Skeletal muscle cell (primary cell): ENCODE data around the gene CAT.

Experiments used
- DNase-seq: peaks from one replicate; pipeline ENCODE4 v3.0.0-alpha.2; 2010; ENCODE audit warnings: low read depth
- H3K4me3 ChIP-seq: 2 replicates; pipeline ENCODE4 v1.5.1; 2011; ENCODE audit warnings: low read depth, mild to moderate bottlenecking, control low read depth, low read length, moderate library complexity

CAT gene

DNA sequence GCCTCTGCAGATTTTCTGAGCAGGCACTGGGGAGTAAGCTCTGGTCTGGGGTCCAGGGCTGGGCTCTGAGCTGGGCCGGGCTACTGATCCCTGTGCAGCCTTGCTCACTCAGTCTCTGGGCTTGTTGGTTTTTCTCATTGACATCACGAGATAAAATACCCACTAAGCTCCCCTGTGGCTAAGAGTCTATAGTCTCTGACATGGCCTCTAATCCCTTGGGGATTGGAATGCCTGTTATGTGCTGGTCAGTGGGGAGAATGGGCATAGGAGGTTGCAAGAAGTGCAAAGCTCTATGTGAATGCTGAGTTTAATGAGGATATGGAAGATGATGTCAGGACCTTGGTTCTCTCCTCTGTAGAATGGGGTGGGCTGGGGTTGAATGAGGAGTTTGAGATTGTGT lies 51.6 kb downstream of the CAT start:
- DNase-seq = no peak
- H3K4me3 ChIP-seq = no peak overlapping the region

DNA sequence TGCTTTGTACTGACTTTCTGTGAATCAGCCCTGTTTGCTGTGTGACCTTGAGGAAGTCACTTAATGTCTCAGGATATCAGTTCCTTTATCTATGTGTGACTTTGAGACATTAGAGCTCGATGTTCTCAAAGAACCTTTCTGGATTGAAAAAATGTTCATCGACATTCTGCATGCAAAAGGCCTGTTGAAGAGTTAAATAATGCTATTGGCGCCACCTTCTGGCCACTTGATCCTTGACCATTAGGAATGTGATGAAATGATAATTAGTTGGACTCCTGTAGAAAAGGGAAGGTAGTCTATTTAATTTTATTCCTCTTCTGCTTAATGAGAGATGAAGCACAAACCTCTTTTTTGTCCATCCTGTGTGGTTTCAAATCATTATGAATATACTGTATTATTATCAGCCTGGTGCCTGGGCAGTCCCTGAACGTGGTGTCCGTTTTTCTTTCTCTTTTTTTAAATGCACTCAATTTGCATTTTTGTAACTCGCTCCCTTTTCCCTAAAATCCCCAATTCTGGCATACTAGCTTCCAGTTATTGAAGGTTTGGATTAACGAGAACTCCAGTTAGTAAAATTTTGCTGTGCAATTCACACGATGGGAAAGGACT lies 54.2 kb downstream of the CAT start:
- no peak for DNase-seq
- no peak overlapping the region for H3K4me3 ChIP-seq

DNA sequence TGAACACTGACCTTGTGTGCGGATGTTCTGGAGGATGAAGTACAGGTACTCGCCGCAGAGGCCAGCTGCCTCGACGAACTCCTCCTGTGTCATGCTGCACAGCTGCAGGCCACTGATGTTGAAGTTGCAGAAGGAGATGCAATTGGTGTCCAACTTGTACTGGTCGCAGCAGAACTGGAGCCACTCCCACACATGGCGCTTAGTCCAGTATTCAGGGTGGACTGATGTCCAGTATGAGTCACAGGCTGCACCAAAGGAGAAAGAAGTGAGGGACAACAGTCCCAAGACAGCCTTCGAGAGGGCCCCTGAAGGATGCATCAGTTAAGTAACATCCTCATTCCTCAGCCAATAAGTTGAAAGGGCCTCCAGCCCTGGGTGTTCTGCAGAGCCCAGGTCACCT lies 54.7 kb downstream of the CAT start:
- DNase-seq = no peak
- H3K4me3 ChIP-seq = no peak overlapping the region

DNA sequence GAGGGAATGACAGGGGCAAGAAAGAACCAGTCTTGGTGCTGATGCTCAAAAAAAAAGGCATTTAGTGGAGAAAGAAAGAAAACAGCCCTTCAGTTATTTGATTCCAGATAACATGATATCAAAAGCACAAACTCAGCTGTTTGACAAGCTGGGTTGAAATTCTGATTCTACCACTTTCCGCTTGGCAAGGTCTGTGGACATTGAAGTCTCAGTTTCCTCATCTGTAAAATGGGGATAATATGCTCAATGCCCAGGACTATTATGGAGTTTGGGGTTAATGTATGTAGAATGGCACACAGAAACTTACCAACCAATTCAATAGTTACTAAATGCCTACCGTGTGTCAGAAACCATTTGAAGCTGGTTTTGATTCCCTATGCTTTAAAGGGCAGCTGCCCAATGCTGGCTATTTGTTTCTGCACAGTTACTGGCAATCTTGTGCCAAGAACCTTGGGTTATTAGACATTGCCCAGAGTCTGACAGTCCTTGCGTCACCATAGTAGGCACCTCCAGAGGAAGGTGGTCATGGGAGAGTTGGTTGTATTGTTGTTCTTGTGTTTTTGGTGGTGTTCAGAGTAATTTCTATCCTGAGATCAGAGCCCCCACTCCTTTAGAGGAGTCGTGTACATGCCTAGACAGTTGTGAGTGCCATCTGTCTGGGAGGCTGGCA lies 55.3 kb downstream of the CAT start:
- H3K4me3 ChIP-seq = no peak overlapping the region
- DNase-seq = no peak

DNA sequence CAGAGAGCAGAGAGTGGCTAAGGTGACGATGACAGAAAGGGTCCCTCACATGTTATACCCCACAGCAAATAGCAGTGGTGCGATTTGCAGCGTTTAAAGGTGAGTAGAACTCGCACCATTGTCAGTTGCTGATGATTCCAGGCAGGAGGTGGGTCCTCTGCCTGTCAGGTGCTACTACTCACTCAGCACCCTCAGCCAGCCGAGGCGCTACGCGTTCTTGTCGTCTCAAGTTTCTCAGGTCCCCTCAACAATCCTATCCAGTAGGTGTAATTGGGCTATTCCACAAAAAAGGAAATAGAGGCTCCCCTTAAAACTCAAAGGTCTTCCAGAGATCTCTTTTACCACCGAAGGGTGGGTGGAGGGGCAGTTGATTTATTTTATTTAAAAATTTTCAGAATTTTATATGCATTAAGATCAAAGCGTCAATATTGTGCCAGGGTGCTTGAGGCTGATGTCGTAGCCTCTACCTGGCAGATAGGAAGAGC lies 56.5 kb downstream of the CAT start:
- no peak for DNase-seq
- no peak overlapping the region for H3K4me3 ChIP-seq

DNA sequence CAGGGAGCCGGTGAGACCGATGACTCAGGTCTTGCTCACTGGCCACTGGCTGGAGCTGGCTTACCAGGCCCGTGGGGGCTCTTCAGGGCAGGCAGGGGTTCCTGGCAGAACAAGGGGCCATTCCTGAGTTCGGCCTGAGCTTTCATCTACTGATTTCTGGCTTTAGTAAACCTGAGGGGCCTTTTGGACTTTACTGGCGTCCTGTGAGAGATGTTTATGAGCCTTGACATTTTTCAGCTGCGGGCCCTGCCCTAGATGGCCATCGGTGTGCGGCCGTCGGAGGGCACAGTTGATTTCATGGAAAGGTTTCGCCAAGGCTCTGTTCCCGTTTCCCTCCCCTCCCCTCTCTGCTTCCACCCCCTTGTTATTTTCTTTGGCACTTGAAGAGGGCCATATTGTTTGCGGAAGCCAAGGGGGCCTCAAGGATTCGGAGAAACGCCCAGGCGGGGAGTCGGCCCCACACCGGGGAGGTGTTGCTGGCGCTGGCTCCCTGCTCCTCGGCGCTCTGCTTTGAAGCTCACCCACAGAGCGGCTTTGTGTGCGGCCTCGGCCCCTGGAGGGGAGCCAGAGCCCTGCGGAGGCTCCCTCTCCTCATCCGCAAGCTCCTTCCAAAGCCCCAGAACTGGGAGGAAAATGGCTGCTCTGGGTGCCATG lies 57.1 kb downstream of the CAT start:
- no peak for DNase-seq
- no peak overlapping the region for H3K4me3 ChIP-seq

DNA sequence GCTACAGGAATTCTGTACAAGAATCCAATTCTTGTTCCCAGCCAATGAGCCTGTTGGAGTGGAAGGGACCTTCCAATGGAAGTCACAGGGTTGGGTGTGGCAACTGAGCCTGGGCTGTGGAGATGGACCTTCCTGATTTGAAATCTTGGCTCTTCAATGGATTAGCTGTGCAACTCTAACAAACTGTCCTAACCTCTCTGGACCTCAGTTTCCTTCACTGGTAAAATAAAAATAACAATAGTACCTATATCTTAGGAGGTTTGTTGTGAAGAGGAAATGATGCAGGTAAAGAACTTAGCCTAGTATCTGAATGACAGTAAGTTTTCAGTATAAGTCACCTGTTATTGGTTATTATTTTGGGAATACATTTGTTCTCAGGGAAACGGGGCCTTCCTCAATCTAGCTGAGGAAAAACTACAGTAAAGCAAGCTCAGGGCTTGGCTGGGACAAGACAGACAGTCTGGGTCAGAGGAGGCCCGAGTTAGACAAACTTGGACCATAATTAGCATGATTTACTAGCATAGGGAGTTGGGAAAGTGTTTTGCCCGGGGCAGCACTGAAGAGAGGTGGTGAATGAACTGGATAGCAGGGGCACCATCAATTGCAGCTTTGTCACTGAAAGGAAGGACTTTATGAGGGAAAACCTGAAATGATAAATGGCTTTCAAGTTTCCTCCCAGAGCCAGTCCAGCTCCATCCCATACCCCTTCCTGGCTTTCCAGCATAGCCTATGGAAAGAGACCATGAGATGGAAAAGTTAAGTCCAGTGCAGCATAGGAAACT lies 61.2 kb downstream of the CAT start:
- H3K4me3 ChIP-seq = no peak overlapping the region
- no peak for DNase-seq

DNA sequence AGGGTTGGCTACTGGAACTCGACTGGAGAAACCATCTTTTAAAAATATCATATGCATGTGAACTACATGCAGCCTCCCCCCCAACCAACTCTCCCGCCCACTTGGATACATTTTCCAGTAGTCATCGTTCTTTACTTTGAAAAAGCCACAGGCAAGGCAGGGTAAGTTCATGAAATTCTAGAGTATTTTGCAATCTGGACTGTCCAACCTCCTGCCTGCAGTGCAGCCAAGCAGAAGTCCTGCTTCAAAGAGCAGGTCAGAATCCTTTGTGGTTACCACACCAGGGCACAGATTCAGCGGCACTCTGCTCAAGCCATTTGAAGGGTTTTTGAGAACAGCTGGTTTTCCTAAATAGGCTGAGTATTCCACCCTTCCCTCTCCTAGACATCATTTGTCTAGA lies 62.8 kb downstream of the CAT start:
- DNase-seq = peak; percentile 65
- no peak overlapping the region for H3K4me3 ChIP-seq

DNA sequence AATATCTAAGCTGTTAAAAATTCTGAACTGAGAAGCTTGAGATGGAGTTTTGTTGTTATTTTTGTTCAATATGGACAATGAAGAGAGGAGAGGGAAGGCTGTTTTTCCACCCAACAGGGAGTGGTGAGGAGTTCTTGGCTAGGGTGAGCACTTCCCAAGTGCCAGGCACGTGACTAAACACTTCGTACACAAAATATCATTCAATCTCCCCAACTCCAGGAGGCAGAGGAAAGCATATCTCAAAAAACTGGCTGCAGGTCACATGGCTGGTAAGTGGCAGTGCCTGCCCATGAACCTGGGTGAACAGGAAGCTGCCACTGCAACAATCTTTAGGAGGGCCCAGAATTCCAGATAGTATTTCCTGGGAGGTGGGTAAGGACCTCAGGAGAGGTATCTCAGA lies 63.2 kb downstream of the CAT start:
- no peak overlapping the region for H3K4me3 ChIP-seq
- no peak for DNase-seq

DNA sequence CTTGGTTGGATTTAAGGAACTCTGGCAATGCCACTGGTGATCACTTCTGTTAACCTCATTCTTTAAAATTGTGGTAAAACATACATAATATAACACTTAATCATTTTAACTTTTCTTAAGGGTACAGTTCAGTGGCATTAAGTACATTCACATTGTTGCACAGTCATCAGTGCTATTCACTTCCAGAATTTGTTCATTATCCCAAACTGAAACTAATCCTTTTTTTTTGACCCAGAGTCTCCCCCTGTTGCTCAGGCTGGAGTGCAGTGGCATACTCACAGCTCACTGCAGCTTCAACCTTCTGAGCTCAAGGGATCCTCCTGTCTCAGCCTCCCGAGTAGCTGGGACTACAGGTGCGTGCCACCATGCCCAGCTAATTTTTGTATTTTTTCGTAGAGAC lies 64.2 kb downstream of the CAT start:
- no peak overlapping the region for H3K4me3 ChIP-seq
- no peak for DNase-seq

DNA sequence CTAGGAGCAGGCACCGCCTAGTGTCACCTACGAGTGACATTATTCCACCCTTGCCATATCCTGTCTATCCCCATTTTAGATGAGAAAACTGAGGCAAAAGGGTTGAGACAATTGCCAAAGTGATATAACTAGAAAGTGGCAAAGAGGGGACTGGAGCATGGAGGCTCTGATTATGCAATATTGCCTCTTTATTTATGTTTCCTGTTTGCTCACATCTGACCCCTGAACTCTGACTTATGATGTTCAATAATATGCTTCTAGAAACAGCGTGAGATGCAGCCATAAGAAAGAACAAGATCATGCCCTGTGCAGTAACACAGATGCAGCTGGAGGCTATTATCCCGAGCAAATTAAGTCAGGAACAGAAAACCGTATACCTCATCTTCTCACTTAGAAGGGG lies 67.1 kb downstream of the CAT start:
- H3K4me3 ChIP-seq = no peak overlapping the region
- no peak for DNase-seq

DNA sequence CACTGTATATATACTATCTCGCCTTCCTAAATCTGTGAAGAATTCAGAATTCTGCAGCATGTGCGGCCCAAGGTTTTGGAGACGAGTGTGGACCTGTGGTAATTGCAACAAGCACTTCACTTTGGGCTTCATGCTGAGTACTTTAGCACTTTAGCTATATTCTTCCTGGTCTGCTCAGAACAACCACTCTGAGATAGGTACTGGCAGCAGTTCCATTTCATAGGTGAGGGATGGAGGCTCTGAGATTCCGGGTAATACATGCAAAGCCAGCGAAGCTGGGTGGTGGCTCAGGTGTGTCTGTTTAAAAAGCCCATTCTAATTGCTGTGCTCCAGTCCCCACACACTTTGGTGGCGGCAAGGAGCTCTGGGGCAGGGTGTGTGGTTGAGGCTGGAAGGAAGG lies 68.4 kb downstream of the CAT start:
- H3K4me3 ChIP-seq = no peak overlapping the region
- no peak for DNase-seq

DNA sequence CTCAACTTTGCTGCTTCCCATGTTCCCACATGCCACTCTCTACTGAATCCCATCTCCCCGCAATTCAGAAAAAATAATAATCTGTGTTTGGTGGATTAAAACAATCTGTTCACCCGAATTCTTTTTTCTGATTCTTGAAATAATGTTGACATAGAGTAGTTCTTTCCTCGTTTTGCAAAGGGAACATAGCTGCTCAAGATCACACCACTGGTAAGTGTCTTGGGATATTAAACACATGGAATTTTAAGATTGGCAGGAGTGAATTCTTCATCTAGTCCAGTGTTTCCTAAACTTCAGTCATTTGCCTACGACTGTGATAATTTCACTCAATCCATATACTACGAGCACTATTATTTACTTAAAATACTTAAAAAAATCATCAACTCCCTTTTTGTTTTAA lies 68.9 kb downstream of the CAT start:
- H3K4me3 ChIP-seq = no peak overlapping the region
- DNase-seq = no peak

DNA sequence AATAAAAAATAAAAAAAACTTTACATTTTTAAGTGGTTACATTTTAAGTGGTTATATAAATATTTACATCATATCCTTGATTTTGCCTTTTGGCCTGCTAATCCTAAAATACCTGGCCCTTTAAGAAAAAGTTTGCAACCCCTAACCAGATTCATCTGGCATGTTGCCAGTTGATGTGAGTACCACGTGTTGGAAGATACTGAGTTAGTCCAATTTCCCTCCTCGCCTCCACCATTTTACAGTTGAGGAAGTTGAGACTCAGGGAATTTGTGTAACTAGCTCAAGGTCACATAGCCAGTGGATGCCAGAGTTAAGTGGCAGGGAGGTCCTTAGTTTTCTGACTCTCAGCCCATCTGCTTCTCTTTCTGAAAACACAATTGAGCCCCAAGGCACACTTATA lies 69.8 kb downstream of the CAT start:
- H3K4me3 ChIP-seq = no peak overlapping the region
- DNase-seq = no peak

DNA sequence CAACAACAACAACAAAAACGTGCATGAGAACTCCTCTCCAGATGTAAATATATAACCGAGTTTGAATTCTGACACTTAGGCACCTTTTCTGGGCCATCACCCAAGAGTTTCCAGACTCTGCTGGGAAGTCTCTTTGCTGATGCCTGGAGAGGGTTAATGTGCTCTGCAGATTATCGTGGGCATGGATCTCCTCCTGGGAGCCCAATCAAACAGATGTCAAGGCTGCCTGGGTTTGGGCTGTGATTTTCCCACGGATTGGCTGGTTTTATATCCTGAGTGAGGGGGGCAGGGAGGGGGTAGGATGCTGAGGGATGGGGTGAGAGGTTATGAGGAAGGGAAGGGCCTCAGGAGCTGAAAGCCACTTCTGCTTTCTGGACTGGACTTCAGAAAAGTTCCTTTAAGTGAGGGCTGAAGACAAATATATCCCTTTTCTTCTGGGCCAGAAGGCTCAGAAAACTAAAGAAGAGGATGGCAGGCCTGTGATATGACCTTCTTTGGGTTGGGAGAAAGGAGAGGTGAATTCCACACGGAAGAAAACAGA lies 70.7 kb downstream of the CAT start:
- DNase-seq = no peak

DNA sequence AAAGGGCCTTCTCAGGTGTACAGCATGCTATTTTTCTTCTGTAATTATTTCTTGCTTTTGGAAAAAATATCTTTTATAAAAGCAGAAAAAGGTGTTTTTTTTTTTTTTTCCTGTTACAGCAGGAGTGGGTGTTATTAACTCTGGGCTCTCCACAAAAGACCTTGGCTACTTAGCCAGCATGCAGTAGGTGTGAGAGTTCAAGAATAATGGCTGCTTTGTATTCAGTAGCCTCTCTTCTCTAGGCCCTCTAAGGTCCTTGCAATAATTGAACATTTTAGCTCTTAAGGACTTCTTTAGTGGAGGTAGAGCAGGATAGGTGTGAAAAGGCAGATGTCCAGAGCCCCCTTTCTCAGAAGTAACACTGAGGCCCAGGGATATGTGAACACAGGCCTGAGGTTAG lies 71.5 kb downstream of the CAT start:
- H3K4me3 ChIP-seq = no peak overlapping the region

More for the DNA sequence above, 70.7 kb downstream of the CAT start:
- no peak overlapping the region for H3K4me3 ChIP-seq

DNA sequence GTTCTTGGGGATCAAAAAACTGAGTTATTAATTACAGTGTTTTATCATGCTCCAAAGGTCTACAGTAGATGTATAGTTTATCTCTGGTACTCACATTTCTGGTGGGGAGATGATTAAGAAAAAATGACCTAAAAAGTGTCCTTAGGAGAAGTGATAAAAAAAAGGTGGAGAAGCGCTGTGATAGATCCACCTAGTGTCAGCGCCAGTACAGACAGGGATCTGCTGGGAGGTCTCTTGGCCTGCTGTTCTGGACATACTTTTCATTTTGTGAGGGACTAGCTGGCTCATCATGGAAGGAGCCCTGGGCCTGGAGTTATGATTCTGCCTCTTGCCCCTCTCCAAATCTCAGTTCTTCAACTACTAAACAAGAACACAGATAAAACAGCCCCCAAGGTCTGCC lies 71.9 kb downstream of the CAT start:
- H3K4me3 ChIP-seq = no peak overlapping the region
- no peak for DNase-seq

More for the DNA sequence above, 71.5 kb downstream of the CAT start:
- no peak for DNase-seq

DNA sequence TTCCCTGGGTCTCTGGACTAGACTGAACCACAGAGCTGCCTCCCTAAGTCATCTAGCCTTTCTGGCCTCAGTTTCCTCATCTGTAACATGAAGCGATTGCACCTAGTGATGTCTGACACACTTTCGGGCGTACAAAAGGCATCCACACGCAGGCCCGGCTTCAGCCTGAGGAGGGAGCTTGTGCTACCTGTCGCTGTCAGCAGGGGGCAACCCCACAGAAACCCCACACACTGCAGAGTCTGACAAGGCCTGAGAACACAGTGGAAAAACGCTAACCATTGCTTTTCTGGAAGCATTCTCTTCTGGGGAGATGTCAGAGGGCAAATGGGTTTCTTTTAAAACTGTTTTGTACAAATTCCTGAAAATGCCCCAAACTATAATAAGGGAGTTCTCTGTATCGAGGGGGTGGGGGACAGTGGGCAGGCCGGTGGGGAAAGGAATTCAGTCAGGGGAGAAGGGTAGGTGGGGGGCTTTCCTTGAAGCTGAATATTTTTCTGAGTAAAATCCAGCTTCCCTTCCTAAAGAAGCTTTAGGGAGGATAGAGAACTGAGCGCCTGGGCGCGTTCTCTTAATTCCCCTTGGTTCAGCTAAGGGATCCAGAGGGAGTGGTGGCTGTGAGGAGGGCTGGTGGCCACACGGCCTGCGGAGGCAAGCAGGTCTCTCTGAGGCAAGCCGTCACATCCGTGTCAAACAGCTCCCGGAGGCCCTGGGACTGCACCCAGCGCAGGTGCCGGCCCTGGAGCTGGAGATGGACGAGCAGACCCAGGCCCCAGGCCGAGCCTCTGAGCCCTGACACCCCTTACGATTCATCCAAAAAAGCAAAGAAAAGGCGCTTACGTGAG lies 74.3 kb downstream of the CAT start:
- DNase-seq = peak; percentile 4
- H3K4me3 ChIP-seq = no peak overlapping the region
